Measurements from ENCODE around the gene ARSD. TPM values are rescaled to one million over a fixed set of nuclear protein-coding genes. Genes with fewer than 3 reads are reported as not detected.

ARSD gene
- total RNA-seq, 1 experiment from 2014 or later = 10.3 TPM

DNA sequence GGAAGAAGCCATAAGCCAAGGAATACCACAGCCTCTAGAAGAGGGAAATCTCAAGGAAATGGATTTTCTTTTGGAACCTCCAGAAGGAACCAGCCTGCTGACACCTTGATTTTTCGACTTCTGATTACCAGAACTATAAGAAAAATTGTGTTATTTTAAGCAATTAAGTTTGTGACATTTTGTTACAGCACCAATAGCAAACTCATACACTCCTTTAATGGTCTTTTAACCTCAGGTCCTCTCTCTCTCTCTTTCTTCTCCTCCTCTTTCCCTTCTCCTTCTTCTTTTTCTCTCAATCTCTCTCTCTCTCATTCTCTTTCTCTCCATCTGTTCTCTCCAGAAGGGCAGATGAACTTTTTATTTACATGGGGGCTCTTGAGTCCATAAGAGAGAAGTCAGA lies 26.3 kb downstream of the ARSD start:
- WGBS (ENCODE audit: extremely low coverage, insufficient read length, low lambda C conversion rate) = no CpG with 5 or more reads among the region's 1 CpG
- no peak for TF ChIP-seq CTCF (conservative IDR thresholded peaks at IDR 0.05)

More for the DNA sequence above, 26.3 kb downstream of the ARSD start:
- Histone ChIP-seq H3K14ac (ENCODE audit: insufficient read depth, low read length) (no peak overlapping the region), H3K56ac (ENCODE audit: insufficient read length, low read depth, low read length) (no peak overlapping the region), H3K27me3 (ENCODE audit: insufficient read depth, low read length) (no peaks in the 10 kb centered on the region), H3K27ac (ENCODE audit: insufficient read length, low read depth, low read length) (no peak overlapping the region), H4K20me1 (ENCODE audit: control insufficient read depth, insufficient read depth, insufficient read length) (no peaks in the 10 kb centered on the region), H2AK5ac (ENCODE audit: insufficient read length, low read length) (no peak overlapping the region), H4K91ac (ENCODE audit: insufficient read length, low read depth, low read length) (no peak overlapping the region), H2BK12ac (ENCODE audit: insufficient read length, low read depth, low read length) (no peak overlapping the region), H3K23me2 (ENCODE audit: insufficient read length, low read depth, low read length, poor library complexity, severe bottlenecking) (no peaks in the 10 kb centered on the region), H4K8ac (replicated peaks; ENCODE audit: insufficient read length, low read depth, low read length) (no peak overlapping the region), H3K79me1 (ENCODE audit: insufficient read depth, low read depth, low read length, poor library complexity, severe bottlenecking) (no peaks in the 10 kb centered on the region), H3K4me2 (ENCODE audit: insufficient read depth, insufficient read length, low read length) (no peak overlapping the region), H3K4ac (ENCODE audit: low read depth, low read length) (no peak overlapping the region), H2AFZ (ENCODE audit: low read length) (no peak overlapping the region), H4K5ac (ENCODE audit: insufficient read length, low read depth, low read length) (no peak overlapping the region), H2BK120ac (ENCODE audit: low read depth, low read length, poor library complexity, severe bottlenecking) (no peak overlapping the region), H3K9ac (ENCODE audit: extremely low read depth, insufficient read length, low read length) (no peak overlapping the region), H3K18ac (ENCODE audit: insufficient read length, low read depth, low read length) (no peak overlapping the region), H2BK5ac (ENCODE audit: insufficient read length, low read length) (no peak overlapping the region), H2BK20ac (ENCODE audit: low read depth, low read length, poor library complexity, severe bottlenecking) (no peak overlapping the region), H3T11ph (ENCODE audit: low read length) (no peak overlapping the region), H3K4me1 (ENCODE audit: insufficient read depth, low read length) (peaks cover 5% of the 10 kb centered on the region; the same call in 1 of the 2 replicates), H2BK15ac (ENCODE audit: low read depth, low read length) (no peak overlapping the region), H3K9me3 (ENCODE audit: control insufficient read depth, low read depth, low read length) (peaks cover 7% of the 10 kb centered on the region), H3K23ac (ENCODE audit: insufficient read length, low read depth, low read length) (no peak overlapping the region), H3K79me2 (ENCODE audit: insufficient read depth, low read length) (no peaks in the 10 kb centered on the region)
- peaks cover 23 to 26% of the 10 kb centered on the region in 2 experiments for H3K9me3 Mint-ChIP-seq
- H3K27me3 Mint-ChIP-seq (ENCODE audit: low read depth) = peaks cover 2% of the 10 kb centered on the region; the same call in 1 of the 2 replicates
- H3K4me3 Mint-ChIP-seq = no peak overlapping the region
- peaks cover 19 to 23% of the 10 kb centered on the region in 2 experiments for H3K4me1 Mint-ChIP-seq
- H3K27ac Mint-ChIP-seq = no peak overlapping the region
- H3K36me3 Mint-ChIP-seq (ENCODE audit: insufficient read depth in 1 of 3, low read depth in 3 of 3) = peaks cover 29 to 39% (median 32%) of the 10 kb centered on the region in 3 experiments
- no peak for DNase-seq
